Mammary epithelial cell (primary cell): Measurements from ENCODE around the gene MBNL3.

ENCODE experiments used
- CTCF ChIP-seq, 2 donors: IDR thresholded peaks in 1 of 2; conservative IDR thresholded peaks in 1 of 2; 2 replicates each; pipeline ENCODE4 v1.5.1; 2011 to 2012; ENCODE audit warnings: inconsistent platforms in 2 of 2, low read length in 2 of 2, mild to moderate bottlenecking in 2 of 2, control low read depth in 1 of 2, low read depth in 1 of 2; ENCODE audit not compliant: insufficient read depth in 1 of 2; ENCODE audit errors: extremely low read depth in 1 of 2
- EZH2 ChIP-seq: IDR thresholded peaks from 2 replicates; pipeline ENCODE4 v1.6.1; 2012; ENCODE audit warnings: low read length, inconsistent platforms, borderline replicate concordance

- TF ChIP-seq EZH2 (no peak), CTCF (conservative IDR thresholded peaks at IDR 0.05 in 1 of 2, IDR thresholded peaks at IDR 0.05 in 1 of 2; ENCODE audit: extremely low read depth in 1 of 2, insufficient read depth in 1 of 2, low read depth in 1 of 2, low read length in 2 of 2) (no peak)
Observed at GRCh38 chrX:132481449-132481848, 7.4 kb downstream of the MBNL3 start.
